ENCODE measurements around the gene UBE2G2. TPM values are rescaled to one million over a fixed set of nuclear protein-coding genes. Genes with fewer than 3 reads are reported as not detected.

Gene UBE2G2
- total RNA-seq, 1 experiment from 2014 or later, result 121 TPM

DNA sequence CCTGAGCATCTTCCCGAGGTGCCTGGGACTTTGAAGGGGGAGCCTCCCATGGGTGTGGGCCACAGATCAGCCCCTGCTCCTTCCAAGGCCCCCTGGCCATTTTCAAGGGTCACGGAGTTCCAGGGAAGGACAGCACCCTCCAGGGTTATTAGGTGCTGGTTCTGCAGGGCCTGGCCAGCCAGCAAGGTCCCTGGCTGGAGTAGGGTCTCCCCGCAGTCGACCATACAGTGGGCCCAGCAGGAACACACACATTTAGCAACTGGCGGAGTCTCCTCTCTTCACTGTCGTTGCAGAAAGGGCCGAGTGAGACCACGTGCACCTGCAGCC is 34.0 kb upstream of the UBE2G2 start:
- no CpG with 5 or more reads among the region's 8 CpGs for WGBS (ENCODE audit: extremely low coverage, insufficient read length, low lambda C conversion rate)
- no peaks in the 10 kb centered on the region for H3K23me2 ChIP-seq (ENCODE audit: insufficient read length, low read depth, low read length, poor library complexity, severe bottlenecking)
- no peaks in the 10 kb centered on the region for H3K9me3 Mint-ChIP-seq

More for the DNA sequence above, 34.0 kb upstream of the UBE2G2 start:
- Histone ChIP-seq H2BK5ac (ENCODE audit: insufficient read length, low read length) (no peak overlapping the region), H3K4me1 (ENCODE audit: insufficient read depth, low read length) (no peaks in the 10 kb centered on the region), H3K9me3 (ENCODE audit: control insufficient read depth, low read depth, low read length) (no peaks in the 10 kb centered on the region), H2BK12ac (ENCODE audit: insufficient read length, low read depth, low read length) (no peak overlapping the region), H4K91ac (ENCODE audit: insufficient read length, low read depth, low read length) (no peak overlapping the region), H2BK120ac (ENCODE audit: low read depth, low read length, poor library complexity, severe bottlenecking) (no peak overlapping the region), H3K9ac (ENCODE audit: extremely low read depth, insufficient read length, low read length) (no peak overlapping the region), H3K27ac (ENCODE audit: insufficient read length, low read depth, low read length) (no peak overlapping the region), H3T11ph (ENCODE audit: low read length) (no peak overlapping the region), H3K4me2 (ENCODE audit: insufficient read depth, insufficient read length, low read length) (no peak overlapping the region), H3K27me3 (ENCODE audit: insufficient read depth, low read length) (no peaks in the 10 kb centered on the region), H2AK5ac (ENCODE audit: insufficient read length, low read length) (no peak overlapping the region), H4K5ac (ENCODE audit: insufficient read length, low read depth, low read length) (no peak overlapping the region), H3K4ac (ENCODE audit: low read depth, low read length) (no peak overlapping the region), H2BK15ac (ENCODE audit: low read depth, low read length) (no peak overlapping the region), H3K56ac (ENCODE audit: insufficient read length, low read depth, low read length) (no peak overlapping the region), H3K14ac (ENCODE audit: insufficient read depth, low read length) (no peak overlapping the region), H2AFZ (ENCODE audit: low read length) (no peak overlapping the region), H3K18ac (ENCODE audit: insufficient read length, low read depth, low read length) (no peak overlapping the region), H3K79me2 (ENCODE audit: insufficient read depth, low read length) (no peaks in the 10 kb centered on the region), H4K20me1 (ENCODE audit: control insufficient read depth, insufficient read depth, insufficient read length) (no peaks in the 10 kb centered on the region), H3K23ac (ENCODE audit: insufficient read length, low read depth, low read length) (no peak overlapping the region), H3K79me1 (ENCODE audit: insufficient read depth, low read depth, low read length, poor library complexity, severe bottlenecking) (no peaks in the 10 kb centered on the region), H4K8ac (replicated peaks; ENCODE audit: insufficient read length, low read depth, low read length) (no peak overlapping the region), H2BK20ac (ENCODE audit: low read depth, low read length, poor library complexity, severe bottlenecking) (no peak overlapping the region)
- peaks cover 3 to 9% of the 10 kb centered on the region in 2 experiments; a peak in 2 of 4 replicates for H3K4me1 Mint-ChIP-seq
- H3K36me3 Mint-ChIP-seq (ENCODE audit: insufficient read depth in 1 of 3, low read depth in 3 of 3), result no peaks in the 10 kb centered on the region; a peak in 1 of 7 replicates
- no peak for DNase-seq
- no peaks in the 10 kb centered on the region for H3K27me3 Mint-ChIP-seq (ENCODE audit: low read depth)
- no peak overlapping the region for H3K27ac Mint-ChIP-seq
- TF ChIP-seq, protein P1, sequence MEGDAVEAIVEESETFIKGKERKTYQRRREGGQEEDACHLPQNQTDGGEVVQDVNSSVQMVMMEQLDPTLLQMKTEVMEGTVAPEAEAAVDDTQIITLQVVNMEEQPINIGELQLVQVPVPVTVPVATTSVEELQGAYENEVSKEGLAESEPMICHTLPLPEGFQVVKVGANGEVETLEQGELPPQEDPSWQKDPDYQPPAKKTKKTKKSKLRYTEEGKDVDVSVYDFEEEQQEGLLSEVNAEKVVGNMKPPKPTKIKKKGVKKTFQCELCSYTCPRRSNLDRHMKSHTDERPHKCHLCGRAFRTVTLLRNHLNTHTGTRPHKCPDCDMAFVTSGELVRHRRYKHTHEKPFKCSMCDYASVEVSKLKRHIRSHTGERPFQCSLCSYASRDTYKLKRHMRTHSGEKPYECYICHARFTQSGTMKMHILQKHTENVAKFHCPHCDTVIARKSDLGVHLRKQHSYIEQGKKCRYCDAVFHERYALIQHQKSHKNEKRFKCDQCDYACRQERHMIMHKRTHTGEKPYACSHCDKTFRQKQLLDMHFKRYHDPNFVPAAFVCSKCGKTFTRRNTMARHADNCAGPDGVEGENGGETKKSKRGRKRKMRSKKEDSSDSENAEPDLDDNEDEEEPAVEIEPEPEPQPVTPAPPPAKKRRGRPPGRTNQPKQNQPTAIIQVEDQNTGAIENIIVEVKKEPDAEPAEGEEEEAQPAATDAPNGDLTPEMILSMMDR (conservative IDR thresholded peaks at IDR 0.05), result no peak
- H3K4me3 Mint-ChIP-seq, result no peak overlapping the region

All from H9 (cell line).